ENCODE data around the gene KIRREL3. TPM values are rescaled to one million over a fixed set of nuclear protein-coding genes. Genes with fewer than 3 reads are reported as not detected.

The KIRREL3 gene
- total RNA-seq, 1 experiment from 2014 or later: 1.4 TPM

DNA sequence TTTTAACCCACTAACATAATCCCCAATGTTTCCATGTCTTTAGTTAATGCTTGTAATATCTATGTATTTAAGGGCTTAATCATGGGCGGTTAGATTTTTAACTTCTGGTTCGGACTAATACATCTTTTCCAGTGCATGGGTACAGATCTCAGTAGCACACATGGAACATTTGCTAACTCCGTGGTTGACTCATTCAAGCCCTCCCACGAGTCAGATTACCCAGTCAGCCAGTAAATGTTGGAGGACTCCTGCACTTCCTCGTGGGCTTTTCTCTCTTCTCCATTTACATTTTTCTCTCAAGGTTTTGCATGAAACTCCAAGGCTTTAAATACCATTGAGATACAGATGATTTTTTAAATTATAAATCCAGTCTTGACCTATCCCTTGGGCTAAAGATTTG lies 331.2 kb downstream of the KIRREL3 start:
- no peak for DNase-seq (ENCODE audit: low spot score)

DNA sequence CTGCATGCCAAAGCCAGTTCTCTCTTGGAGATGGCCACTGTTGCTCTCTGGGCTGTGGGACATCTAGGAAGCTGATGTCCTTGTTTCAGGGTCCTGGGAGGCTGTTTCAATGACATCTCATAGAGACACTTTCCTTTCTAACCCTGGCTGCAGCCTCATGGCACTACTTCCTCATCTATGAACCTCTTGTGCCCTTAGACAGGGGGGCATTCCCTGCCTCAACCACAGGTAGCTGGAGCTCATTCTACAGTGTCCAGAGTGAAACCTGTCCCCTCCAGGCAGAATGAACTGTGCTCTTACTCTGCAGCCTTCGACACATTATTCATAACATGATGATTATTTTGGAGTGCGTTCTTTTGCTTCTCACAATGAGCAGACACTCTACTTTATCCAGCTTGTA lies 335.9 kb downstream of the KIRREL3 start:
- DNase-seq (ENCODE audit: low spot score): no peak

DNA sequence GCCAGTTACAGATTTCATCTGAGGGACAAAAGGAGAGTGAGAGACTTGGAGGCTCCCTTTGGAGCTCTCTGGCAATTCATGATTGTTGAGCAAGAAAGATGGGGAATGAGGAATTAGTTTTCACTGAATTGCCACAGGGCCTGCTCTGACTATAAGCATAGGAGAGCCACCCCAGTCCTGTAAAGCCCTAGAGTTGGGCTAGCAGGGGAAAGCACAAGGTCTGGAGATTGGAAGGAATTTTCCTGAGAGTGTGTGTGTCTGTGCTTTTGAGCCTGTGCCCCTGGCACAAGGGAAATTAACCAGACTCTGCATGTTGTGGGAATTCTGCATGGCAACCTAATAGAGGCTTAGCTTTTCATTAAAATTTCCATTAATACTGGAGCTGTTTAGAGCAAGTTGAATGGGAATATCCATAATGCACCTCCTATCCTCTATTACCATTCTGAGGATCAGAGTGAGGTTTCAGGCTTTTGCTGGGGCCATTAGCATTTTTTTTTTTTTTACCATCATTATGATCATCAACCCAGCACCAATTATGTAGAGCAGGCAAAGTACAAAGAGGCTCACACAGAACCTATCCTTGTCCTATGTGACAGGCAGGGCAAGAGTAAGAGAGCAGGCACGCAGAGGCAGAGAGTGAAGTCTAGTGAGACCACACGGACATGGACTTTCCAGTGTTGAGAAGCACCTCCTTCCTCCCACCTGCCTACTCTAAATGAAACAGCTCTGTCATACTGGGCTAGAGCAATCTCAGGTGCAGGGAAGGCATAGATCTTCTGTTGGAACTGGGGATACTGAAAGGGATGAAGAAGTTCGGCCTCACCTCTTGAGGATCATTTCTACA lies 336.6 kb downstream of the KIRREL3 start:
- no peak for DNase-seq (ENCODE audit: low spot score)

DNA sequence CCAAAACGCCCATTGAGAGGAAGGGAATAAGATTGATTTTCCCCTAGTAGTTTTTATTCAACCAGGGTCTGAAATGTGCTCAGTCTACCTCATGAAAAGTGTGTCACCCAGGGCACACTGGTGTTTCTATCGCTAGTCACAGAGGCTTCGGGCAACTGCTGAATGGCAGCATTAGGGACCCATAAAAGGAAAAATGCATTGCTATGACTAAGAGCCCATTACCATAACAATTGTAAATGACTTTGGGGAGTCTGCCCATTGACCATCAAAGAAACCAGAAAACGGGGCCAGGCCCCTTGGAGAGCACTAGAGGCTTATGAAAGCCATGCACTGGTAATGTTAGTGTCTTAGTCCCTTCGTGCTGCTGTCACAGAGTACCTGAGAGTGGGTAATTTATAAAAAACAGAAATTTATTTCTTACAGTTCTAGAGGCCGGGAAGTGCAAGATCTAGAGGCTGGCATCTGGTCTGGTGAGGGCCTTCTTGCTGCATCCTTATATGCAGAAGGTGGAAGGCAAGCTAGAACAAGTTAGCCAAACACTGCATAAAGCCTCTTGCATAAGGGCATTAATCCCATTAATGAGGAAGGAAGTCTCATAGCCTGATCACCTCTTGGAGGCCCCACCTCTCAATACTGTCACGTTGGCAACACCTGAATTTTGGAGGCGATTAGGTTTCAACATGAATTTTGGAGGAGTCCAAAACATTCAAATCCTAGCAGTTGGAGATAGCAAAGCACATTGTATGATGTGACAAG lies 338.4 kb downstream of the KIRREL3 start:
- no peak for DNase-seq (ENCODE audit: low spot score)

DNA sequence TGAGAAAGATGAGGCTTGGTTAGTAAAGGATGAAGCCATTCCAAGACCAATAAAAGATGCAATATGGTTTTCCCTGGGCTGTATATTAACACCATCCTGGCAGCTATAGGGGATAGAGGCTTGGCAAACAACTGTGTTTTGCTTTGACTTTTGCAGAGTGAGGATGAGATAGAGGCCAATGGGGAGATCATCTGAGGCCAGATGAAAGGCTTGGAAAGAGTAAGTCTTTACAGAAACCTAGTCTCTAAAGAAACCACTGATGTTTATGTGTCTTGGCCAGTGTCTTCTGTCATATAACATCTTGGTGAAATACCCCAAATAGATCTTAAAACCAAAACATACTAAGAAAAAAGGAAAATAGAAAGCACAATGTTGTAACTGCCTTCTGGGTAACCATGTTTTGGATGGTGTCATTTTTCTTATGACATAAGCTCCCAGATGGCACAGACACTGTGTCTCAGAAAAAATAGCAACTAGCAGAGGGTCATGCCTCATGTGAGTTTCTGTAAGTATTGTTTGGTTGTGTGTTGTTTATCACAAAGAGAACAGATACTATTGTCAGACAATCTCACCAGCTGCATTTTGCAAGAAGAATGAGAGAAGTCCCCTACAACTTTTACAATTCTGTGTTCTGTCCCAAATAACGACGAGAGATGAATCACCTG lies 339.7 kb downstream of the KIRREL3 start:
- no peak for DNase-seq (ENCODE audit: low spot score)

DNA sequence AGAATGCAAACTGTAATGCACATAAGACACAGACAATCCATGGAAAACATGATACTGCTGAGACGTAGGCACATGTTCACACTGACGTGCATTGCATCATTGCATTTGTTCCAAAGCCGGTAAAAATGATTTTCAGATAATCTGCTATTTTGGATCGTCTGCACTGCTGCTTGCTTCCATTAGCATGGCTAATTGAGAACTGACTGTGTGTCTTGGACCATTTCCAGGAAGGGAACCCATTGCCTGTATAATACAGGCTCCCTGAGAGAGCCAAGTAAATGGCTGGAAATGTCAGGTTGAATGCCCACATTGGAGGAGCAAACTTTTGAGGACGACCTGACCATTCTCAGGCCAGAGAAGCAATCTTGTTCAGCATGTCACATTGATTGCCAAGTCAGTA lies 340.2 kb downstream of the KIRREL3 start:
- DNase-seq (ENCODE audit: low spot score): no peak

DNA sequence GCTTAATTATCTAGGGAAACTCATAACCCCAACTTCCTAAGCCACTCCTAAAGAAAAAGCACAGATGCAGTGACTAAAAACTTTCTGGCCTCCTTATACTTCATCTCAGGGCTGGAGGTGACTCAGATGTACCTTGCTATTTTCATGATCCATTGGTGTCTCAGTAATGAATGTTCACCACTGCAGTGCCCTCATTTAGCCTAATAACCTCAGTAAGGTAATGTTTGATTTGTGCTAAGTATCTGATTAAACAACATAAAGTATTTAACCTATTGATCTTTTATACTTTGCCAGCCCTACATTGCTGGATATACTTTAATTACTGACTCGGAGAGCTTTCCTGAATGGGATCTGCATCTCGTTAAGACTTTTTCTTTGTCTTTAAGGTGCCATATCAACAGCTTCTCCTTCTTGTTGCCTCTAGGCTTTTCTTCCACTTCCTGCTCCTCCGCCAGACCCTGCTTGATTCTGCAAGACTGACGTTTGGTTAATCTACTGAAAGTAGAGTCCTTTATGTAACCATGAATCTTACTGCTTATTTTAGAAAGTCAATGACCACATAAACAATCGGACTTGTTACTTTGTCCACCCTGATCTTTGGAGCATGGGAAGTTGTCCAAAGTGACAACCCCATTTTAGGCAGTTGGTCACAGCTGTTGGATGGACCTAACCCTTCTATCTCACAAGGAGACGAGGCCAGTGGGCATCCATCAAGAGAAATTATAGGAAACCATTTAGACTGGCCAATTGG lies 342.1 kb downstream of the KIRREL3 start:
- DNase-seq (ENCODE audit: low spot score): no peak

DNA sequence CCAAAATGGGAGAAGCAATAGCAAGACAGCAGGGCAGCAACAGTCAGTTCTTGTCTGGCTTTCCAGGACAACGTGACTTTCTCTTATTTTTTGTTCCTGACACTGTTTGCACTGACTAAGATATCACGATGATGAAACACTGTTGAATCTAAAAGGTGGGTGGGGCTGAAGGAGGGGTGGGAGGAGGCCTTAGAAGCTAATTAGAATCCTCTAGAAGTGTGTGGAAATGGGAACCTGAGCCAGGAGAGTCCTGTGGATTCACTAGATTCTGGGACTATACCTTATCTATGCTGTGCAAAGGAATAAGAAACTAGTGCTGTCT lies 344.8 kb downstream of the KIRREL3 start:
- DNase-seq (ENCODE audit: low spot score): no peak

DNA sequence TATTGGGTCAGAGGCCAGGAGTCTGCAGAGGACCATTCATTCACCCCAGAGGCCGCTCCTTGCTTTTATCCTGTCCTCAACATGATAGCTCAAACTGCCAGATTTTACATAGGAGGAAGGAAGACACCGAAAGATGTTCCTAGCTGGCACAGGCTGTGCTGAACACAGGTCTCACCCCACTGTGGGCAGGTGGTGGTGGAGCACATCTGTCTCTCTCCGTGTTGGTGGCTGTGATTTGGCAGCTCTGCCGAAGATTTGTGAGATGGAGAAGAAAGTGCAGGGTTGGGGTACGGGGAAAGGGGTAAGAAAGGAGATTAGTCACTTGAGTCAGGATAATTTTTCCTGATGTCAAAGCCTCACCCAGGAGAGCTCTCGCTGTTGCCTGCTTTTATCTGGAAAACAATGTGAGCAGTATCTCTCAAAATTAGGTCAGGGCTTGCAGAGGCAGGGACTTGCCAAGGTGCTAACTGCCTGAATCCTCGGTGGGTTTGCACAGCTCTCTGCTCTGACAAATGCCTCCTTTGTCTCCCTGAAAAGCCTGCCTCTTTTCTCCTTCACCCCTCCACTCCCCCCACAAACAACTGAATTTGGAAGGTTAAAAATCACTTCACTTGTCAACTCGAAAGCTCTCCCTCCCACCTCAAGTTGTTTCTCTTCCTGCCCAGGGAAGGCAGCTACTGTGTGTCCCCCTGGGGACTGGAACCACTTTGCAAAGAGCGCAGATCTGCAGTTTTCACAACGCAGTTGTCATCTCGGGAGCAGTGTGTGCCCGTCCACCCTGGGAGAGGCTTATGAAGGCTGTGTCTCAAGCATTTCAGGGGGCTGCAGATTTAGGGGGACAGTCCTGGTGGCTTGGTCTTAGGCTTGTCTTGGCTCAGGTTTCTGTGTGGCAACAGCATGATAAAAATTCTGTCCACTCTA lies 345.4 kb downstream of the KIRREL3 start:
- no peak for DNase-seq (ENCODE audit: low spot score)

DNA sequence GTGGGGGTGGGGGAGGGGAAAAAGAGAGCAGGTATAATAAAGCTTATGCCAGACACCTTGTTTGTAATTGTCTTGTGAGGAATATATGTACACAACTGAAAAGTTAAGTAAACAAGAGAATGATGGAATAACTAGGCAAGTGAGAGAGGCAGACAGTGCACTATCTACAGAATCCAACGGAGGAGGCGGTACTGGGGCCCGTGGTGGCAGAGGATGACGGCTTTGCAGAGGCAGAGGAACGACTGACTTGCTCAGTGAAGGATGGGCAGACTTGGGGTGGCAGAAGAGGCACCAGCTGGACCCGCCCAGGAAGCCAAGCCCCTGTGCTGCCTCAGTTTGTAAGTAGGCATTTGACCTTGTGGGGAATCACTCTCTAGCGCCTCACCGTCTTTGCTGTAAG lies 347.5 kb downstream of the KIRREL3 start:
- DNase-seq (ENCODE audit: low spot score): no peak

DNA sequence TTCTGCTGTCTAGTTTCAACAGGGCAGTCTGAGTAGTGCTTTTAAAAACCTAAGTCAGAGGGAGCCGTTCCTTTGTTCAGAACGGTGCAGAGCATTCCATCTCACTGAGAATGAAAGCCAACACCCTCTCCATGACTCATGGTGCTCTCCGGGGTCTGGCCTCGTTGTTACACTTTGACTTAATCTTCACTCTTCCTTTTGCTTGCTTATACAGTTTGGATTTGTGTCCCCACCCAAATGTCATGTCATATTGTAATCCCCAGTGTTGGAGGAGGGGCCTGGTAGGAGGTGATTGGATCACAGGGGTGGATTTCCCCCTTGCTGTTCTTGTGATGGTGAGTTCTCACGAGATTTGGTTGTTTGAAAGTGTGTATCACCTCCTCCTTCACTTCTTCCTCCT lies 352.8 kb downstream of the KIRREL3 start:
- peak; percentile 84 for DNase-seq (ENCODE audit: low spot score)

DNA sequence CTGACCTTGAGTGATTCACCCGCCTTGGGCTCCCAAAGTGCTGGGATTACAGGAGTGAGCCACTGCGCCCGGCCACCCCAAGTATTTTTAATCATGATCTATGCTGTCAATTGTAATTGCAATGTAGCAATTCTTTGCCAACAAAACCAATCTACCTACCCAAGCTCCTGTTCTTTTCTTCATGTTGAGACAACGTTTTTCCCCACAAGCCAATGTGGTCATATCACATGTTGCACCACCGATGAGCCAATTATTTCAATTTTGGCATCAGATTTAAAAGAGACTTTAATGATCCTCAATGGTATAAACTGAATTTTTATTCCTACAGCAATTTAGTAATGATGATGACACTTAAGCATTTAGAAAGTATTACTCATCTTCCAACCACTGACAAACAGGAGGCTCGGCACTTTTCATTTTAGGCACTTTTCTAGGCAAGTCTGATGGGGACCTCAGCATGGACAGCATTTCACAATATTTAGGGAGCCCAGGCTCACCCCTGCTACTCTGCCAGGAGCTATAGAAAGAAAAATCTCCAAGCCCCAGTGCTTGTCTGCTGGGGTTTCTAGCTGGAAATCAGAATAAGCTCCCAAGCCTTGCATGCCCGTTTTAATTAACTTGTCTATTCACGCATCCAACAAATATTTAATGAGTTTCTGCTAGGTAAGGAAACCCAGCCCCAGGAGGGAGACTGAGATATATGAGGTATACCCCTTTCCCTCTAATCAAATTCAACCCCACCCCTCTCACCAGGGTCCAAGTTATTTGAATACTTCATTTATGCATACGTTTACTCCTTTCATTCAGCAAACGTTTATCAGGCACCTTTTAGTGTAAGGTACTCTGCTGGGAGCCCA lies 353.6 kb downstream of the KIRREL3 start:
- DNase-seq (ENCODE audit: low spot score): peak; percentile 25

DNA sequence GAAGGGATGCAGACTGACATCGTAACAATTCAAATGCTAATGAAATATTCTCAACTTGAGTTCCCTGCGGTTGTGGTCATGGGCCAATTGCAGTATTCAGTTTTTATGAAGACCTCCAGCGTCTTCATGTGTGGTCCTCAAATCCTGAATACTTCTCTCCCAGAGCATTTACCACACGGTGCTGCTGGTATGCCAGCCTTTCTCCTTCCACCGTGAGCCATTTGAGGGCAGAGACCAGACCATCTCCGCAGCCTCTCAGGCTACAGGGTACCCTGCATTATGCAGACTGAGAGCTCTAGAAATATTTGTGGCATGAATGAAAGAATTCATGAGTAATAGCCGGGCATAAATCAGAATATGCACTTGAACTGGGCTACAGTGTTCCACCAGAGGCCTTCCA lies 355.4 kb downstream of the KIRREL3 start:
- peak; percentile 47 for DNase-seq (ENCODE audit: low spot score)

DNA sequence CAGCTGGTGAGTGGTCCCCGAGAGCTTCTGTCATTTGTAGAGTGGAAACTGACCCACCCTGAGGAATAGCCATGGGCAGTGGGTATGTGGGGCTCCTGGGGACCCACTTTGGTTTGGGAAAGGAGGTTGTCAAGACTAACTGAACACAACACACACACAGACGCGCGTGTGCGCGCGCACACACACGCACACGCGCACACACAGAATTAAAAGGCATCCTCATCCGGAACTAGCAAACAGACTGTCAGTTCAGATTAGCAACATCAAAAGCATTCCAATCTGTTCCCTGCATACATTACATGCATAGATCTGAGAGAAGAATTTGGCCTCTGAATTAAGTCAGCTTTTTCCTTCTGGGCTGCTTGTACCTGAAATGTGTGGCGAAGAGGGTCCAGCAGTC lies 360.4 kb downstream of the KIRREL3 start:
- no peak for DNase-seq (ENCODE audit: low spot score)

DNA sequence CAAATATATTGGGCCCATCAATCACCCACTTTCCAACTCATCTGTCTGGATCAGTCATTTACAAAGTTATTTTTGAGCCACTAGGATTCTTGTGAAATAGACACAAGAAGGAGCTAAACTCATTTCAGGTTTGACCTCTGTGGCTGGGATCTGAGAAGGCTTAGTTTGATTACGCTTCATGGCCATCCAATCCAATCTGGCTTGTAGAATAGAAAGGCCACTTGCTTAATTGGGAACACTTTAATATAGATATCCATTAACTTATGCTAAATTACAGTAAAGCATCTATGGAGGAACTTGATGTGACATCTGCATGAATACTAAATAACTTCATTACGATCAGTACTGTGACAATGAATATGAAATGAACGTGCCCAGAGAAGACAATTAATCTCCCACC lies 360.9 kb downstream of the KIRREL3 start:
- no peak for DNase-seq (ENCODE audit: low spot score)

DNA sequence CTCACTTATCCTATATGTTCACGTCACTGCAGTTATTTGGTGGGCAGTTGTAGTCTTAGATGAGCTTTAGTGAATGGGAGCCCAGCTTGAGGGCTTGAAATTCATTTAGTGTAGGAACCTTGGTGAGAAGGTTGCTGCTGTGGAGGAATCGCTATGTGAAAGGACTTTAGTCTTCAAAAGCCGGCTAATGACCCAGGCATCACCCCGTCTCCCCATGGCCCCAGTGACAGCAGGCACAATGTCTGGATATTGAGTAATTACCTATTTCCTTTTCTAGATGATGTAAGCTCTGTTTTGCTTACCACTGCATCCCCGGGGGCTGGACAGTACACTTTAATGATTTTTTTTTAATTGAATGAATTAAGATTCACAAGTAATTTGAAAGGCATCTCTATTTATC lies 361.9 kb downstream of the KIRREL3 start:
- DNase-seq (ENCODE audit: low spot score): no peak

DNA sequence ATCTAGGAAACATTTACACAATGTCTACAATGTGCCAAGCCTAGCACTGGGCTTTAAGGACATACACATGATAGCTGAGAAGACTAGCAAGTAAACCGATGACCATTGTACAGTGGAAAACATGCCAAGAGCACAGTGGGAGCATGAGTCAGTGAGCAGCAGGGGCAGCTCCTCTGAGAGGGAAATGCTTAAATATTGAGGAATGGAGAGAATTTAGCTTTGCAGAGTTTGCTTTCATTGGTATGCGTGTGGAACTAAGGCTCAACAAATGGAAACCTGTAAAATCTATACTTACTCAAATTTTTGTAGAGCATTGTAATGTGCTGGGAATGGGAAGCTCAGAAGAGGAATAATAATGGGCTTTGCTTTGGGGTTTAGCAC lies 362.8 kb downstream of the KIRREL3 start:
- peak; percentile 41 for DNase-seq (ENCODE audit: low spot score)

DNA sequence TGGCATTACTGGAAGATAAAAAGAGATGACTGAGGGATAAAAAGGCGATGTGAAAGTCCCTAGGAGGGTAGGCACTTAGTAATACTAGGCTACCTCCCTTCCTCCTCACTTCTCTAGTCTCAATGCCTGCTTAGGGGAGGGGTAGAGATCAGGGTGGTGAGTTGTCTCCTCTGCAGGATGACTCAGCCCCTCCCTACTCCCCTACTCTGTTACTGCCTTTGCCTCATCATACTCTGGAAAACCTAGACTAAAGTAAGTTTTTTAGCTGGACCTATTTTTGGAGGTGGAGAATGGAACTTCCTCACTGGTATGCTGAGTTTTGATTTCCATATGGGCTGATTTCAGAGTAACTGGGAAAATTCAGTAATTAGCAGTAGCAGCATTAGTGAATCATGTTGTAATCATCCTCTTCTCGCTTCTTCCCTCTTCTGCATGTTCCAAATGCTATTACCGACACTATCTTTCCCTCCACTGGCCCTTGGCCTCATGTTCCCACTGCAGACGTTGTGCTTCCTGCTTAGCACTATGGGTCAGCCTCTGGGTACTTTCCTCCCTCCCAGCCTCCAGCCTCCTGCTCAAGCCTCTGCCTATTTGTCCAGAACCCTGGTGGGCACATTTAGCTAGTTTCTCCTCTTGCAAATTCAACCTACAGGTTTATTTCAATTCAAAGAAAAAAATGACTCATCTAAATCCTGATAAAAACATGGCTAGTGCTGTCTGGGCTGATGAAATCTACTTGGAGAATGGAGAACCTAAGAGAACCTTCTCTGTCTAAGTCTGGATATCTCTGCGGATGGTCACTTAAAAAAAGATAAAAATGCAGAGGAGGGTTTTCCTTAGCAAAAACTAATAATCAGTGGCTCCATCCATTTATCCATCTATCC lies 363.4 kb downstream of the KIRREL3 start:
- peak; percentile 68 for DNase-seq (ENCODE audit: low spot score)

DNA sequence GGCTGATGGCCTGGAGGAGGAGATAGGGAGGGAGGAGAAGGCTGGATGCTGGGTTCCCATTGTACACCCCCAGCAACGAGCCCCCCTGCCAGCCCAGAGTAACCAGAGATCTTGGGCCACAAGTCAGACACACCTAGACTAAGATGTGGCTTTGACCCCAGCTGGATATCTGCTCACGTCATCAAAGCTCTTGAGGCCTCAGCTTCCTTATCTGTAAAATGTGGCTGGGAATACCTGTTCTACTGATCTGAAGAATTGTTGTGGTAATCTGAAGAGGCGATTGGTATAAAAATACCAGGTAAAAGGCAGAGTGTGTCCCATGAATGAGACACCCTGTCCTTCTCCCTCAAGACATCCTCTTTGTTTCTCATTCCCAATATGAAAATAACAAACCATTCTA lies 365.1 kb downstream of the KIRREL3 start:
- no peak for DNase-seq (ENCODE audit: low spot score)

Measured in A172 (cell line).